ENCODE measurements around the gene FRG2. TPM values are rescaled to one million over a fixed set of nuclear protein-coding genes. Genes with fewer than 3 reads are reported as not detected.

Gene FRG2
- total and polyA plus RNA-seq, 4 experiments from 2014 or later, result not detected

DNA sequence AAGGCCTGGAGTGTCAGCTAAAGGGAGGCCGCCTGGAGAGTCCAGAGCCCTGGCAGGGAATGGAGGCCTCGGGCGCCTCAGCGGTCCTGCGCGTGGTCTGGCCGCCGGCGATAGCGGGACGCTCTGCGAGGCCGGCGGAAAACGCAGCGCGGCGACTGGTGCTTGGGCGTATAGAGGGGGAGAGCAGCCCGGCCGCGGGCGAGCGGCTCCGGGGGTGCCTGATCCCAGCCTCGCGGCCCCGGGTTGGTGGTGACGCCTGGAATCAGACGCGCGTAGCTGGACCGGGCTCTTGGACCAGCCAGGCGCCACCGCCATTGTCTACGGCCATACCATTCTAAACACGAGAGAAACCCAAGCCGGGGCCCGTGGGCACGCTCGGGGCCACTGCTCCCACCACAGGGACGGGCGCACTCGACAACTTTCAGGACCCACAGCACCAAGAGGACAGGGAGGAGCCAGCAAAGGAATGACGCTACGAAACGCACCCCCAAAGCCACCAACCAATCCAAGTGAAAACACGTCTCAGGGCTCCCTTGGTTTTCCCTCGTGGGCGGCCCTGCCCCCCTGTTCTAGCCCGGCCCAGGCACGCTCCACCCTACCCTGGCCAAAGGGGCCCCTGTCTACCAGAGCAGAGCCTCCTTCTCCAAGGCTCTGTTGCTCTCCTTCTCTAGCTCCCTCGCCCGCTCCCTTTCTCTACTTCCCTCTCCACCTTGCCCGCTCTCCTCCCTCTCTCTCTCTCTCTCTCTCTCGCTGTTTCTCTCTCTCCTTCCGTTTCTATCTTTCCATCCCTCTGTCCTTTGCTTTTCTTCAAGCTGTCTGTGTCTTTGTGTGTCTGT is 7.8 kb downstream of the FRG2 start:
- Mint-ChIP-seq H3K27ac (peak overlapping the region in 1 of 7 donors; percentile 40), H3K9me3 (peaks cover 0 to 12% (median 5%) of the 10 kb centered on the region in 8 donors), H3K27me3 (peaks cover 50 to 51% of the 10 kb centered on the region in 2 donors), H3K4me1 (peaks cover 21 to 52% (median 37%) of the 10 kb centered on the region in 4 donors), H3K4me3 (peak overlapping the region; percentile 14 to 87 (median 70)), H3K36me3 (peaks cover 0 to 4% of the 10 kb centered on the region in 2 donors)
- POLR2A ChIA-PET (ENCODE audit: partially characterized antibody), result no interaction called here
- H3K27ac ChIP-seq (ENCODE audit: low read depth, low read length), result no peak overlapping the region
- peaks cover 19% of the 10 kb centered on the region for H3K4me1 ChIP-seq (ENCODE audit: insufficient read depth, low read length)
- H3K36me3 ChIP-seq (ENCODE audit: insufficient read depth, low read length), result no peaks in the 10 kb centered on the region
- CTCF ChIA-PET (ENCODE audit: partially characterized antibody), result no interaction called here
- no peak for DNase-seq
- H3K9me3 ChIP-seq (ENCODE audit: control insufficient read depth in 1 of 2, low read length in 2 of 2), result no peaks in the 10 kb centered on the region
- H3K27me3 ChIP-seq (ENCODE audit: insufficient read depth, low read length), result peaks cover 10% of the 10 kb centered on the region
- H3K4me3 ChIP-seq (ENCODE audit: low read length in 2 of 2), result no peak overlapping the region
- intact Hi-C loops (cut with micrococcal nuclease), result no loop called here

- Mint-ChIP-seq H3K4me3 (peak overlapping the region in 3 of 8 donors; percentile 40 to 78 (median 55)), H3K4me1 (peaks cover 19 to 52% (median 39%) of the 10 kb centered on the region in 4 donors)
These were observed 8.7 kb downstream of the FRG2 start for GRCh38 chr4:190018201-190018920.

GRCh38 chr4:190017357-190018200 is 9.5 kb downstream of the FRG2 start:
- no peak overlapping the region for H3K27ac Mint-ChIP-seq
- H3K27me3 ChIP-seq (ENCODE audit: insufficient read depth, low read length), result peaks cover 10% of the 10 kb centered on the region
- intact Hi-C loops (cut with micrococcal nuclease), result no loop called here

More at GRCh38 chr4:190018201-190018920, 8.7 kb downstream of the FRG2 start:
- no peak overlapping the region for H3K4me3 ChIP-seq (ENCODE audit: low read length in 2 of 2)
- Mint-ChIP-seq H3K27me3 (peaks cover 55 to 56% of the 10 kb centered on the region in 2 donors), H3K36me3 (peaks cover 0 to 4% of the 10 kb centered on the region in 2 donors), H3K9me3 (peaks cover 0 to 15% (median 9%) of the 10 kb centered on the region in 8 donors), H3K27ac (no peak overlapping the region)
- ChIA-PET POLR2A (ENCODE audit: partially characterized antibody) (no interaction called here), CTCF (ENCODE audit: partially characterized antibody) (no interaction called here)
- no peaks in the 10 kb centered on the region for H3K36me3 ChIP-seq (ENCODE audit: insufficient read depth, low read length)
- no peaks in the 10 kb centered on the region for H3K9me3 ChIP-seq (ENCODE audit: control insufficient read depth in 1 of 2, low read length in 2 of 2)
- intact Hi-C loops (cut with micrococcal nuclease), result no loop called here
- H3K4me1 ChIP-seq (ENCODE audit: insufficient read depth, low read length), result peaks cover 19% of the 10 kb centered on the region
- no peak for DNase-seq
- H3K27me3 ChIP-seq (ENCODE audit: insufficient read depth, low read length), result peaks cover 10% of the 10 kb centered on the region
- no peak overlapping the region for H3K27ac ChIP-seq (ENCODE audit: low read depth, low read length)

GRCh38 chr4:190016369-190017289 is 10.4 kb downstream of the FRG2 start:
- peak overlapping the region in 1 of 7 donors; percentile 57 for H3K27ac Mint-ChIP-seq
- H3K27me3 Mint-ChIP-seq, result peaks cover 60 to 61% of the 10 kb centered on the region in 2 donors
- Histone ChIP-seq H3K36me3 (ENCODE audit: insufficient read depth, low read length) (no peaks in the 10 kb centered on the region), H3K27ac (ENCODE audit: low read depth, low read length) (no peak overlapping the region), H3K4me1 (ENCODE audit: insufficient read depth, low read length) (peaks cover 19% of the 10 kb centered on the region), H3K4me3 (ENCODE audit: low read length in 2 of 2) (no peak overlapping the region), H3K9me3 (ENCODE audit: control insufficient read depth in 1 of 2, low read length in 2 of 2) (no peaks in the 10 kb centered on the region), H3K27me3 (ENCODE audit: insufficient read depth, low read length) (peaks cover 10% of the 10 kb centered on the region)
- CTCF ChIA-PET (ENCODE audit: partially characterized antibody), result no interaction called here
- peaks cover 0 to 23% (median 12%) of the 10 kb centered on the region in 8 donors for H3K9me3 Mint-ChIP-seq
- no peak for DNase-seq
- POLR2A ChIA-PET (ENCODE audit: partially characterized antibody), result no interaction called here
- H3K4me3 Mint-ChIP-seq, result peak overlapping the region in 6 of 8 donors; percentile 15 to 54 (median 37)
- intact Hi-C loops (cut with micrococcal nuclease), result no loop called here
- H3K4me1 Mint-ChIP-seq, result peaks cover 19 to 52% (median 39%) of the 10 kb centered on the region in 4 donors
- peaks cover 0 to 4% of the 10 kb centered on the region in 2 donors for H3K36me3 Mint-ChIP-seq

More at GRCh38 chr4:190017357-190018200, 9.5 kb downstream of the FRG2 start:
- H3K27me3 Mint-ChIP-seq, result peaks cover 57 to 58% of the 10 kb centered on the region in 2 donors
- H3K36me3 ChIP-seq (ENCODE audit: insufficient read depth, low read length), result no peaks in the 10 kb centered on the region
- H3K9me3 Mint-ChIP-seq, result peaks cover 0 to 22% (median 12%) of the 10 kb centered on the region in 8 donors
- H3K4me1 ChIP-seq (ENCODE audit: insufficient read depth, low read length), result peaks cover 19% of the 10 kb centered on the region
- DNase-seq, result no peak
- peak overlapping the region in 2 of 8 donors; percentile 40 to 44 for H3K4me3 Mint-ChIP-seq
- no peak overlapping the region for H3K27ac ChIP-seq (ENCODE audit: low read depth, low read length)
- ChIA-PET CTCF (ENCODE audit: partially characterized antibody) (no interaction called here), POLR2A (ENCODE audit: partially characterized antibody) (no interaction called here)
- peaks cover 0 to 4% of the 10 kb centered on the region in 2 donors for H3K36me3 Mint-ChIP-seq
- H3K9me3 ChIP-seq (ENCODE audit: control insufficient read depth in 1 of 2, low read length in 2 of 2), result no peaks in the 10 kb centered on the region
- no peak overlapping the region for H3K4me3 ChIP-seq (ENCODE audit: low read length in 2 of 2)
- peaks cover 19 to 52% (median 39%) of the 10 kb centered on the region in 4 donors for H3K4me1 Mint-ChIP-seq

GRCh38 chr4:190015538-190016368 is 11.3 kb downstream of the FRG2 start:
- no peak for DNase-seq
- H3K4me1 ChIP-seq (ENCODE audit: insufficient read depth, low read length), result peaks cover 15% of the 10 kb centered on the region
- no peaks in the 10 kb centered on the region for H3K36me3 ChIP-seq (ENCODE audit: insufficient read depth, low read length)
- Mint-ChIP-seq H3K27me3 (peaks cover 57 to 62% of the 10 kb centered on the region in 2 donors), H3K36me3 (peaks cover 0 to 4% of the 10 kb centered on the region in 2 donors), H3K4me1 (peaks cover 17 to 45% (median 36%) of the 10 kb centered on the region in 4 donors), H3K4me3 (peak overlapping the region in 5 of 8 donors; percentile 35 to 66 (median 47)), H3K9me3 (peaks cover 0 to 23% (median 12%) of the 10 kb centered on the region in 8 donors), H3K27ac (peak overlapping the region in 1 of 7 donors; percentile 57)
- no peaks in the 10 kb centered on the region for H3K9me3 ChIP-seq (ENCODE audit: control insufficient read depth in 1 of 2, low read length in 2 of 2)
- no peak overlapping the region for H3K4me3 ChIP-seq (ENCODE audit: low read length in 2 of 2)
- CTCF ChIA-PET (ENCODE audit: partially characterized antibody), result no interaction called here
- intact Hi-C loops (cut with micrococcal nuclease), result no loop called here
- peaks cover 9% of the 10 kb centered on the region for H3K27me3 ChIP-seq (ENCODE audit: insufficient read depth, low read length)
- no peak overlapping the region for H3K27ac ChIP-seq (ENCODE audit: low read depth, low read length)
- POLR2A ChIA-PET (ENCODE audit: partially characterized antibody), result no interaction called here

Data from CD4-positive, alpha-beta memory T cell (primary cell).